Parathyroid adenoma (tissue), 2 donors: ENCODE measurements around the gene TAS2R40.

Experiments
- H2AFZ ChIP-seq: fragments of 300-600 bp; sonication (generic); one replicate; pipeline ENCODE4 v1.7.0; 2017; ENCODE audit warnings: antibody characterized with exemption, mild to moderate bottlenecking
- H3K27ac ChIP-seq: fragments of 300-600 bp; sonication (generic); one replicate; pipeline ENCODE4 v1.7.0; 2017
- H3K27me3 ChIP-seq: fragments of 300-600 bp; sonication (generic); one replicate; pipeline ENCODE4 v1.7.0; 2017; ENCODE audit warnings: low read length; ENCODE audit not compliant: control insufficient read depth, insufficient read depth
- H3K36me3 ChIP-seq: fragments of 300-600 bp; sonication (generic); one replicate; pipeline ENCODE4 v1.7.0; 2017; ENCODE audit warnings: low read length; ENCODE audit not compliant: control insufficient read depth, insufficient read depth
- H3K4me1 ChIP-seq: fragments of 300-600 bp; sonication (generic); one replicate; pipeline ENCODE4 v1.7.0; 2017; ENCODE audit warnings: control low read depth
- H3K4me2 ChIP-seq: fragments of 300-600 bp; sonication (generic); one replicate; pipeline ENCODE4 v1.7.0; 2017; ENCODE audit warnings: low read length
- H3K4me3 ChIP-seq: fragments of 300-600 bp; sonication (generic); one replicate; pipeline ENCODE4 v1.7.0; 2017; ENCODE audit warnings: low read depth, low read length
- H3K79me2 ChIP-seq: fragments of 300-600 bp; sonication (generic); one replicate; pipeline ENCODE4 v1.7.0; 2017; ENCODE audit warnings: control low read depth
- H3K9ac ChIP-seq: fragments of 300-600 bp; sonication (generic); one replicate; pipeline ENCODE4 v1.7.0; 2017; ENCODE audit warnings: mild to moderate bottlenecking
- H3K9me3 ChIP-seq: fragments of 300-600 bp; sonication (generic); one replicate; pipeline ENCODE4 v1.7.0; 2017; ENCODE audit warnings: low read length; ENCODE audit not compliant: control insufficient read depth
- CTCF ChIP-seq: fragments of 300-600 bp; sonication (generic); IDR thresholded peaks from one replicate; pipeline ENCODE4 v1.7.0; 2017; ENCODE audit warnings: antibody characterized with exemption, mild to moderate bottlenecking
- donor health status: primary hyperparathyroidism.

The TAS2R40 gene

DNA sequence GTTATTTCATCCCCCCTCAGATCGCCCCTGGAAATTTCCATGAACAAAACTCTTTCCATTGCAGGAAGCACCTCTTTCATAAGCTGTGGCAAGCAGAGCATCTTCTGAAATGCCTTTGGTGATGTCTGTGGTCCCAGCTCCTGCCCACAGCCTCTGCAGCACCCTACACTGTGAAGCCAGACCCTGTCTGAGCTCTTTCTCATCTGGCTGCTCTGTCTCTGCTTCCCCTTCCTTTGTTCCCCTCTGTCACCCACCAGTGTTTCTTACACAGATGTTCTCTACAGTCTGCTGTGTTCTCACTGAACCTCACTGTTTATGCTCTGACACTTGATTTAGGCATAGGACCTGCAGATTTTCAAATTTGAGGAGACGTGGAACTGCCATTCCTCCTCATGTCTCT, 40.5 kb upstream of the TAS2R40 start:
- Histone ChIP-seq H3K9ac (no peak overlapping the region), H3K4me1 (no peaks in the 10 kb centered on the region), H3K4me2 (no peak overlapping the region), H3K4me3 (no peak overlapping the region), H3K27ac (no peak overlapping the region), H3K36me3 (no peaks in the 10 kb centered on the region), H2AFZ (no peak overlapping the region), H3K27me3 (no peaks in the 10 kb centered on the region), H3K79me2 (no peaks in the 10 kb centered on the region), H3K9me3 (no peaks in the 10 kb centered on the region)
- no peak for TF ChIP-seq CTCF

- Histone ChIP-seq H2AFZ (no peak within 1 kb of the TSS), H3K9ac (no peak within 1 kb of the TSS), H3K27me3 (no peaks in the 10 kb centered on the region), H3K27ac (no peak within 1 kb of the TSS), H3K4me2 (no peak within 1 kb of the TSS), H3K79me2 (no peaks in the 10 kb centered on the region), H3K4me3 (no peak within 1 kb of the TSS), H3K4me1 (no peaks in the 10 kb centered on the region), H3K9me3 (no peaks in the 10 kb centered on the region), H3K36me3 (no peaks in the 10 kb centered on the region)
- TF ChIP-seq CTCF, result no peak
These were observed 38.8 kb upstream of the TAS2R40 start, which contains the start of gene TAS2R39 for GRCh38 chr7:143183024-143183423. TSS of gene TAS2R39 (plus strand) at chr7:143183419. CDS start at chr7:143183419, 0 bp downstream.

DNA sequence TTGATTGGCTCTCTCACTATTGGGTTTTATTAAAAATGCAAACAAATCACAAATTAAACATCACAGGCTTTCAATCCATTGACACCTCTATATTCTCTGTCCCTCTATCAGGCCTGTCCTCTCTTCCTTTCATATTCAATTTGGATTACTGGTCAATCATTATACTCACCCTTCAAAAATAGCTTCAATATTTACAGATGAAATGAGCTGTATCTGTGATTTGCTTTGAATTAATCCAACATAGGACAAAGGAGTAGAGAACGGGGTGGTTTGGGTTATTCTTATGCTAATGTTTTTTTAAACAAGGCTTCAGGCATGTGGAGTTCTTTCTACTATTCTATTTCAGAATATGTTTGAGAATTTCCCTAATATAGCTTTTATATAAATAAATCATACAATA, 36.3 kb upstream of the TAS2R40 start:
- no peak overlapping the region for H3K4me2 ChIP-seq
- no peak for TF ChIP-seq CTCF
- H3K27ac ChIP-seq, result no peak overlapping the region
- no peaks in the 10 kb centered on the region for H3K36me3 ChIP-seq
- H3K4me1 ChIP-seq, result no peaks in the 10 kb centered on the region
- no peaks in the 10 kb centered on the region for H3K79me2 ChIP-seq
- H3K4me3 ChIP-seq, result no peak overlapping the region
- H3K27me3 ChIP-seq, result no peaks in the 10 kb centered on the region
- H3K9me3 ChIP-seq, result no peaks in the 10 kb centered on the region
- H2AFZ ChIP-seq, result no peak overlapping the region
- no peak overlapping the region for H3K9ac ChIP-seq

GRCh38 chr7:143188994-143189393, 32.8 kb upstream of the TAS2R40 start:
- Histone ChIP-seq H2AFZ (no peak overlapping the region), H3K36me3 (no peaks in the 10 kb centered on the region), H3K4me3 (no peak overlapping the region), H3K27me3 (no peaks in the 10 kb centered on the region), H3K79me2 (no peaks in the 10 kb centered on the region), H3K4me1 (no peaks in the 10 kb centered on the region), H3K27ac (no peak overlapping the region), H3K4me2 (no peak overlapping the region), H3K9ac (no peak overlapping the region), H3K9me3 (no peaks in the 10 kb centered on the region)
- no peak for TF ChIP-seq CTCF

- no peak overlapping the region for H3K4me3 ChIP-seq
- no peak for TF ChIP-seq CTCF
- H3K4me2 ChIP-seq, result no peak overlapping the region
- no peaks in the 10 kb centered on the region for H3K27me3 ChIP-seq
- no peaks in the 10 kb centered on the region for H3K79me2 ChIP-seq
- H3K4me1 ChIP-seq, result no peaks in the 10 kb centered on the region
- H2AFZ ChIP-seq, result no peak overlapping the region
- no peak overlapping the region for H3K27ac ChIP-seq
- H3K9ac ChIP-seq, result no peak overlapping the region
- H3K36me3 ChIP-seq, result no peaks in the 10 kb centered on the region
- no peaks in the 10 kb centered on the region for H3K9me3 ChIP-seq
These were observed 28.0 kb upstream of the TAS2R40 start for GRCh38 chr7:143193880-143194279.
